Measurements from ENCODE around the gene CPA5. TPM values are rescaled to one million over a fixed set of nuclear protein-coding genes. Genes with fewer than 3 reads are reported as not detected.

The CPA5 gene
- total and polyA plus RNA-seq, 7 donors, result 0.42 to 5.2 (median 1.0) TPM; not detected in 1

GRCh38 chr7:130356876-130357611 is 12.4 kb downstream of the CPA5 start:
- H3K36me3 ChIP-seq (ENCODE audit: insufficient read depth in 1 of 2, low read depth in 1 of 2), result no peaks in the 10 kb centered on the region
- no peaks in the 10 kb centered on the region for H3K4me1 ChIP-seq
- TF ChIP-seq CTCF (IDR thresholded peaks at IDR 0.05), result no peak
- intact Hi-C loops (cut with DNase I), result loop anchor here in 1 of 2 donors (10.0 kb wide), 1 partner anchor 82 kb away; no protein-coding TSS in a partner anchor
- ATAC-seq (peak; percentile 78 to 90 (median 86)), DNase-seq (peak; percentile 77 to 78)
- no peak overlapping the region for H3K4me3 ChIP-seq
- H3K9me3 ChIP-seq, result peaks cover 9% of the 10 kb centered on the region
- peak overlapping the region; percentile 78 for H3K27ac ChIP-seq
- 45 to 55% (median 51%) methylated on average over 16 of the region's 16 CpGs for WGBS, 3 donors
- H3K27me3 ChIP-seq (ENCODE audit: insufficient read depth in 3 of 3, low read length in 2 of 3), result peaks cover 0 to 11% (median 0%) of the 10 kb centered on the region in 3 donors

- DNase-seq (no peak), ATAC-seq (no peak)
- no peak for TF ChIP-seq CTCF (IDR thresholded peaks at IDR 0.05)
- intact Hi-C loops (cut with DNase I), result loop anchor here in 1 of 2 donors (10.0 kb wide), 1 partner anchor 84 kb away; no protein-coding TSS in a partner anchor
- H3K27me3 ChIP-seq (ENCODE audit: insufficient read depth in 3 of 3, low read length in 2 of 3), result no peaks in the 10 kb centered on the region
- H3K27ac ChIP-seq, result no peak overlapping the region
- peaks cover 2% of the 10 kb centered on the region for H3K4me1 ChIP-seq
- 92 to 98% (median 96%) methylated on average over 4 of the region's 4 CpGs for WGBS, 3 donors
- no peak overlapping the region for H3K4me3 ChIP-seq
- H3K9me3 ChIP-seq, result peaks cover 9% of the 10 kb centered on the region
- no peaks in the 10 kb centered on the region for H3K36me3 ChIP-seq (ENCODE audit: insufficient read depth in 1 of 2, low read depth in 1 of 2)
These were observed 13.9 kb downstream of the CPA5 start for GRCh38 chr7:130358471-130358870.

GRCh38 chr7:130359276-130359857 is 14.8 kb downstream of the CPA5 start:
- 98 to 99% (median 98%) methylated on average over 5 of the region's 5 CpGs for WGBS, 3 donors

GRCh38 chr7:130360518-130360917 is 15.9 kb downstream of the CPA5 start:
- Histone ChIP-seq H3K36me3 (ENCODE audit: insufficient read depth in 1 of 2, low read depth in 1 of 2) (no peaks in the 10 kb centered on the region), H3K27me3 (ENCODE audit: insufficient read depth in 3 of 3, low read length in 2 of 3) (no peaks in the 10 kb centered on the region), H3K4me3 (no peak overlapping the region), H3K27ac (no peak overlapping the region), H3K4me1 (peaks cover 20% of the 10 kb centered on the region), H3K9me3 (peaks cover 9% of the 10 kb centered on the region)
- DNase-seq, result no peak
- intact Hi-C loops (cut with DNase I), result no loop called here
- ATAC-seq, result no peak
- 94 to 97% (median 96%) methylated on average over 3 of the region's 3 CpGs for WGBS, 3 donors
- TF ChIP-seq CTCF (IDR thresholded peaks at IDR 0.05), result no peak

More at GRCh38 chr7:130359276-130359857, 14.8 kb downstream of the CPA5 start:
- no peaks in the 10 kb centered on the region for H3K27me3 ChIP-seq (ENCODE audit: insufficient read depth in 3 of 3, low read length in 2 of 3)
- H3K9me3 ChIP-seq, result peaks cover 9% of the 10 kb centered on the region
- H3K4me1 ChIP-seq, result peaks cover 10% of the 10 kb centered on the region
- DNase-seq (no peak), ATAC-seq (no peak)
- no peak for TF ChIP-seq CTCF (IDR thresholded peaks at IDR 0.05)
- H3K36me3 ChIP-seq (ENCODE audit: insufficient read depth in 1 of 2, low read depth in 1 of 2), result no peaks in the 10 kb centered on the region
- H3K27ac ChIP-seq, result no peak overlapping the region
- no peak overlapping the region for H3K4me3 ChIP-seq
- intact Hi-C loops (cut with DNase I), result loop anchor here in 1 of 2 donors (10.0 kb wide), 1 partner anchor 85 kb away; no protein-coding TSS in a partner anchor
